AG09309 (cell line): ENCODE data around the gene CNGA3.

Experiments used
- DNase-seq: peaks from one replicate; pipeline ENCODE4 v3.0.0-alpha.2; 2010; ENCODE audit warnings: low read depth
- H3K4me3 ChIP-seq: 2 replicates; pipeline ENCODE4 v1.5.1; 2011; ENCODE audit warnings: mild to moderate bottlenecking, low read depth, low read length, moderate library complexity; ENCODE audit not compliant: control insufficient read depth
- CTCF ChIP-seq: IDR thresholded peaks from 2 replicates; pipeline ENCODE4 v1.5.1; 2011; ENCODE audit warnings: mild to moderate bottlenecking, low read depth, low read length, inconsistent platforms; ENCODE audit not compliant: insufficient read depth, control insufficient read depth; ENCODE audit errors: missing control alignments

The CNGA3 gene

GRCh38 chr2:98379311-98380202, 33.3 kb downstream of the CNGA3 start:
- no peak overlapping the region for H3K4me3 ChIP-seq
- DNase-seq: no peak
- no peak for TF ChIP-seq CTCF

GRCh38 chr2:98380203-98380535, 33.9 kb downstream of the CNGA3 start:
- TF ChIP-seq CTCF: no peak
- H3K4me3 ChIP-seq: no peak overlapping the region
- no peak for DNase-seq

- no peak for DNase-seq
- no peak overlapping the region for H3K4me3 ChIP-seq
- no peak for TF ChIP-seq CTCF
Measured at GRCh38 chr2:98381494-98381893, 35.2 kb downstream of the CNGA3 start.

- no peak for TF ChIP-seq CTCF
- no peak for DNase-seq
- no peak overlapping the region for H3K4me3 ChIP-seq
Measured at GRCh38 chr2:98382086-98382485, 35.8 kb downstream of the CNGA3 start.

- TF ChIP-seq CTCF: no peak
- DNase-seq: no peak
- H3K4me3 ChIP-seq: no peak overlapping the region
Measured at GRCh38 chr2:98382739-98383138, 36.5 kb downstream of the CNGA3 start.

- no peak for TF ChIP-seq CTCF
- no peak for DNase-seq
Measured at GRCh38 chr2:98383166-98383565, 36.9 kb downstream of the CNGA3 start.

More at GRCh38 chr2:98383166-98383565, 36.9 kb downstream of the CNGA3 start:
- H3K4me3 ChIP-seq: no peak overlapping the region
